Measurements from ENCODE around the gene KRT20. TPM values are rescaled to one million over a fixed set of nuclear protein-coding genes. Genes with fewer than 3 reads are reported as not detected.
"Not testable (repeated sequence)": the region's sequence is repeated elsewhere in the genome, so short reads cannot be mapped to it uniquely, and the experiment has no call there.

The KRT20 gene
- total RNA-seq, 1 experiment from 2014 or later = not detected

GRCh38 chr17:40859536-40859935, 25.5 kb downstream of the KRT20 start:
- Histone ChIP-seq H3K4me3 (no peak overlapping the region), H3K79me2 (ENCODE audit: low read depth) (no peaks in the 10 kb centered on the region), H3K4me2 (no peak overlapping the region), H3K4me1 (replicated peaks; ENCODE audit: insufficient read depth) (peaks cover 19% of the 10 kb centered on the region), H3F3A (ENCODE audit: insufficient read depth, low read depth) (peaks cover 7% of the 10 kb centered on the region), H2AFZ (no peak overlapping the region), H3K9me2 (ENCODE audit: insufficient read depth) (no peaks in the 10 kb centered on the region), H4K20me1 (ENCODE audit: insufficient read depth) (no peaks in the 10 kb centered on the region), H3K27me3 (ENCODE audit: insufficient read depth, low read depth) (no peaks in the 10 kb centered on the region), H3K36me3 (ENCODE audit: low read depth) (no peaks in the 10 kb centered on the region), H3K9me3 (ENCODE audit: insufficient read depth, low read depth) (no peaks in the 10 kb centered on the region), H3K27ac (no peak overlapping the region)
- intact Hi-C loops (cut with micrococcal nuclease; ENCODE audit: unreplicated experiment) = loop anchor here (5.0 kb wide), 1 partner anchor 638 kb away; no protein-coding TSS in a partner anchor
- POLR2A ChIA-PET (ENCODE audit: unreplicated experiment) = interaction anchor here (0.5 to 0.6 kb wide), 2 partner anchors 42 to 671 kb away, joined by 3 to 25 read pairs; no protein-coding TSS in a partner anchor
- TF ChIP-seq EZH2 (IDR thresholded peaks at IDR 0.05; ENCODE audit: low read depth) = no peak
- no peak for TF ChIP-seq CTCF (conservative IDR thresholded peaks at IDR 0.05)
- DNase-seq = no peak
- BruUV-seq (replicated peaks) = no TSS peak
- CTCF ChIA-PET = interaction anchor here (0.9 kb wide), 1 partner anchor 803 kb away, joined by 3 read pairs; no protein-coding TSS in a partner anchor

GRCh38 chr17:40858667-40859066, 26.4 kb downstream of the KRT20 start:
- BruUV-seq (replicated peaks); H3K9me3 ChIP-seq (ENCODE audit: insufficient read depth, low read depth); H2AFZ ChIP-seq; H3K27me3 ChIP-seq (ENCODE audit: insufficient read depth, low read depth); H3K4me3 ChIP-seq; H4K20me1 ChIP-seq (ENCODE audit: insufficient read depth); H3K9me2 ChIP-seq (ENCODE audit: insufficient read depth); DNase-seq; H3K36me3 ChIP-seq (ENCODE audit: low read depth); H3K27ac ChIP-seq; POLR2A ChIA-PET (ENCODE audit: unreplicated experiment); H3K4me2 ChIP-seq; H3K79me2 ChIP-seq (ENCODE audit: low read depth): not testable (repeated sequence)
- peaks cover 28% of the 10 kb centered on the region for H3K4me1 ChIP-seq (replicated peaks; ENCODE audit: insufficient read depth)
- peaks cover 15% of the 10 kb centered on the region for H3F3A ChIP-seq (ENCODE audit: insufficient read depth, low read depth)
- CTCF ChIA-PET = interaction anchor here (0.9 kb wide), 1 partner anchor 804 kb away, joined by 3 read pairs; no protein-coding TSS in a partner anchor
- intact Hi-C loops (cut with micrococcal nuclease; ENCODE audit: unreplicated experiment) = loop anchor here (5.0 kb wide), 1 partner anchor 639 kb away; no protein-coding TSS in a partner anchor

GRCh38 chr17:40857535-40857934, 27.5 kb downstream of the KRT20 start:
- no peaks in the 10 kb centered on the region for H4K20me1 ChIP-seq (ENCODE audit: insufficient read depth)
- intact Hi-C loops (cut with micrococcal nuclease; ENCODE audit: unreplicated experiment) = loop anchor here (1.0 to 5.0 kb wide), 6 partner anchors 51 to 691 kb away; no protein-coding TSS in a partner anchor
- no TSS peak for BruUV-seq (replicated peaks)
- peaks cover 39% of the 10 kb centered on the region for H3K4me1 ChIP-seq (replicated peaks; ENCODE audit: insufficient read depth)
- H3K79me2 ChIP-seq (ENCODE audit: low read depth) = no peaks in the 10 kb centered on the region
- TF ChIP-seq EZH2 (IDR thresholded peaks at IDR 0.05; ENCODE audit: low read depth) (no peak), CTCF (conservative IDR thresholded peaks at IDR 0.05) (no peak)
- H3K4me3 ChIP-seq = no peak overlapping the region
- no peaks in the 10 kb centered on the region for H3K36me3 ChIP-seq (ENCODE audit: low read depth)
- 0 out of 2 replicates have a peak overlapping the region, but pooled peaks have one; percentile 26 for H3K27ac ChIP-seq
- no peak for DNase-seq
- H3K9me2 ChIP-seq (ENCODE audit: insufficient read depth) = no peaks in the 10 kb centered on the region
- no peak overlapping the region for H3K4me2 ChIP-seq
- ChIA-PET POLR2A (ENCODE audit: unreplicated experiment) (interaction anchor here (0.6 kb wide), 1 partner anchor 240 kb away, joined by 8 read pairs; no protein-coding TSS in a partner anchor), CTCF (interaction anchor here (0.6 to 1.0 kb wide), 3 partner anchors 298 to 692 kb away, joined by 3 read pairs; no protein-coding TSS in a partner anchor)
- H2AFZ ChIP-seq = no peak overlapping the region
- peaks cover 19% of the 10 kb centered on the region for H3F3A ChIP-seq (ENCODE audit: insufficient read depth, low read depth)
- H3K27me3 ChIP-seq (ENCODE audit: insufficient read depth, low read depth) = no peaks in the 10 kb centered on the region
- no peaks in the 10 kb centered on the region for H3K9me3 ChIP-seq (ENCODE audit: insufficient read depth, low read depth)

Measured in PC-9 (cell line).